GM18502 (cell line): ENCODE measurements around the gene SUGCT.
"Not testable (repeated sequence)": the region's sequence is repeated elsewhere in the genome, so short reads cannot be mapped to it uniquely, and the experiment has no call there.

ENCODE experiments used
- ATAC-seq: cut with Tn5 transposase; IDR thresholded peaks from one replicate; pipeline ENCODE4 v1.9.1; 2021; ENCODE audit warnings: mild to moderate bottlenecking; ENCODE audit not compliant: unreplicated experiment, poor library complexity

SUGCT gene

DNA sequence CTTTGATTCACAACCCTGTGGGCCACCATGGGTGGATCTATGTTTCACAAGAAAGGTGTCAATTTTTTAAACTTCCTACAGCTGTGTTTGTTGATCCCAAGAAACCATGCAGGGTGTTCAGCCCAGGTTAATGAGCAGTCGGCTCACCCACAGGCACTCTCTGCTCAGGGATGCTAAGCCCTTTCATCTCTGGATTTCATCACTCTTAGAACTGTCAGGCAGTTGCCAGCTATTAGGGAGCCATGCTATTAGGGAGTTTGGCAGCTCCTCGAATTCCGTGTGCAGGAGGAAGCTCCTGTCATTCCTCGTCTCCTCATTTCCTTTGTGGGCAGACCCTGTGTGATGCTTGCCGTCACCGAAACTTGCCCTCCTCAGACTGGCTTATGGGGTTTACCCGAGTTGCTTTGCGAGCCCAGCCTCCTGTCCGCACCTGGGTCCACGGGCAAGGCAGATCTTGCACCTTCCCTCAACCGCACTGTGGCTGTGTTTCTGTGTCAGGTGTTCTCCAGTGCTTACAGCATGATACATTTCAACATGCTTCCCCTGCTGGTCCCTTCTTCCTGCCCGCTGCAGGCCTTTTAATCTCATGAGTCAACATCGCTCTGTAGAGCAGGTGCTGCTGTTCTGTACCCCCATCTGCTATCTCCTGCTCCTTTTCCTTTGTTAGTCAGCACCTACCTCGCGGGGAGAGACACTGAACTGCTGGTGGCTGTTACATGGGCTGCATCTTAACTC, 509.8 kb downstream of the SUGCT start:
- ATAC-seq = no peak

DNA sequence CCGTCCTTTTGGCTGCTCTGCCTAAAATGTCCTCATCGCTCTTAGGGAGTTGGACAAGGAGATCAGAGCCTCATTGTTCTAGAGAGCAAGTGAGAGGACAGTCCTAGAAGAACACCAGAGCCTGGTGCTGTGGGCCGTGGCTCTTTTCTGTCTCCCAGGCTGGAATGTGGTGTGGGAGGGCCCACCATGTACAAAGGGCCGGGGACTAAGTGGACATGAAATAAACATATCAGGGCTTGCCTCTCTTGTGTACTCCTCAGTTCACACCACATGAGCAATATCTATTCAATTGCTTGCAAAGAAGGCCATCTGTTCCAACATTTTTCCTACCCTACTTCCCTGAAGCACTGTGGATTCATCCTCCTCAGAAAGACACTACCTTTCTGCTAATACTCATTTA, 510.4 kb downstream of the SUGCT start:
- no peak for ATAC-seq

DNA sequence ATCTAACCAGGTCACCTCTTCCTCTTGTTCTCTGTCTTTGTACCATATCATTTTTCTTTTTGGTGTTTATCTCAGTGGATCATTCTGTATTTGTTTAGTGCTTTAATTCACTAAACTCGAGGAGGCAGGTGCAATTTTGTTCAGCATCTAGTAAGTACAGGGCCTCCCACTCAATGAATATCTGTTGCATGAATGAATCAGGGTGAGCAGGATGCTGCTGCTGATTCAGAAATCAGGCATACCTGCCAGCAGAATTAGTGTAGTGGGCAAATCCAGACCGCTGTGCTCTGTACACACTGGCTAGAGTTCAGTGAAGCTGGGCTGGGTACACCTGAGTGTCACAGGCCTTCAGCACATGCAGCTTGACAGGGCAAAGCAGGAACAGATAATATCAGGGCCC, 511.9 kb downstream of the SUGCT start:
- no peak for ATAC-seq

DNA sequence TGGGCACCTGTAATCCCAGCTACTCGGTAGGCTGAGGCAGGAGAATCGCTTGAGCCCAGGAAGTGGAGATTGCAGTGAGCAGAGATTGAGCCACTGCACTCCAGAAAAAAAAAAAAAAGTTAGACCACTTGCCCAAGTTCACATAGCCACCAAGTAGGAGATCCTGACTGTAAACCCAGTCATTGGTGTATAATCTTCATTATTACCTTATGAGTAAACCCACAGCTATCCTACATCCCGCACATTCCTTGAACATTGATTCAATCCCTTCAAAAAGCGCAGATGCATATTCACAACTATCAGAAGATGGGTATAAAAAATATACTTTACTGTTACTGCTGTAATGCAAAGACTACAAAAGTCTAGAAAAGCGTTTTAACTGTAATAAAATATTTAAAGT, 512.9 kb downstream of the SUGCT start:
- ATAC-seq = no peak

DNA sequence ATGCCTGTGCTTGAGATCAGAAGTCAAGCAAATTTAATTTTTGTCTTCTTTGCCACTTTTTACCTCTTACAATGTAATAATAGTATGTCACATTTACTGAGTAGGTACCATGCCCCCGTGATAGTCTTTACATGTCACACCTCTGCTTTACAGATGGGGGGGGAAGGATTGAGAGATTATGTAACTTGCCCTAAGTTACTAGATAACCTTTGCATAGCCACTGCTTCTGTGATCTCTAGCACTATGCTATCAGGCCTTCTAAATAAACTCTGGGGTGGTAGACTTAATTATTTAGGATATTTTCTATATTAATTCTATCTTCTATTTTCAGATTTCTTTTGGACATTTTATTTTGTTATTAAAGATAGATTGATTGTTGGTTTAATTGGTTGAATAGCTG, 514.4 kb downstream of the SUGCT start:
- ATAC-seq = no peak

DNA sequence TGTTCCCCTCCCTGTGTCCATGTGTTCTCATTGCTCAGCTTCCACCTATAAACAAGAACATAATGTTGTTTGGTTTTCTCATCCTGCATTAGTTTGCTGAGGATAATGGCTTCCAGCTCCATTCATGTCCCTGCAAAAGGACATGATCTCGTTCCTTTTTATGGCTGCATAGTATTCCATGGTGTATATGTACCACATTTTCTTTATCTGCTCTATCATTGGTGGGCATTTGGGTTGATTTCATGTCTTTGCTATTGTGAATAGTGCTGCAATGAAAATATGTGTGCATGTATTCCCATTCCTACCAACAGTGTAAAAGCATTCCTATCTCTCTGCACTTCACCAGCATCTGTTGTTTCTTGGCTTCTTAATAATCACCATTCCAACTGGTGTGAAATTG, 516.1 kb downstream of the SUGCT start:
- not testable (repeated sequence) for ATAC-seq

DNA sequence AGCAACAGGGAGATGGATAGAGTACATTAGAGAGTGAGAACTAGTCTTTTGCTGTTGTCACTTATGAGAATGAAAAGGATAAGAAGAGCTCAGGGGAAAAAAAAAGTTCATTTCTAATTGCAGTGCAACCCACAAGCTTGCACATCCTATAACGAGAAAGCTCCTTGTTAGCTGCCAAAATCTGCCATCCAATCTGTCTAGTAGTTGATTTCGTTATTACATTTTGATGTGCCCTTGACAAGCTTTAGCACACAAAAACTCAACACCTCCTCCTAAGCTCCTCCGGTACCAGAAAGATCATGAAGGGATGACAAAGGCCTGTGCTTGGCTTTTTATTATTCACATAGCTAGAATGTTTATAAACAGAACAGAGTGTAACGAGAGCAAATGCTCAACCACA, 519.4 kb downstream of the SUGCT start:
- ATAC-seq = no peak

DNA sequence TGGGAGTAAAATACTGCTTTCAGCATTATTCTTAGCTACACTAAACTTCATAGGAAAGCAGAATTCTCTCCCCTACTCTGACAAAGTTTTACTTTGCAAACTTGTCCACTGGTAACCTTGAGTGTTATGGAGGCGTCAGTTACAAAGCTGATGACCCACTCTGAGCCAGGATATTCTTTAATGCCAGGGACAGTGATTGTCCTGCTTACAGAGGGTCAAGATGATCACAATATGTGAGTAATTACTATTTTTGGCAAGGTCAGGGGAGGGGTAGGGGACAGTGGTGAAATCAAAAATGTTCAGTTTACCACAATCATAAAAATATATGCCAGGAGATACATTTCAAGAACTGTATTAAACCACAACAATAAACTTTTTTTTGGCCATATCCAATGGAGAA, 520.6 kb downstream of the SUGCT start:
- ATAC-seq = no peak

DNA sequence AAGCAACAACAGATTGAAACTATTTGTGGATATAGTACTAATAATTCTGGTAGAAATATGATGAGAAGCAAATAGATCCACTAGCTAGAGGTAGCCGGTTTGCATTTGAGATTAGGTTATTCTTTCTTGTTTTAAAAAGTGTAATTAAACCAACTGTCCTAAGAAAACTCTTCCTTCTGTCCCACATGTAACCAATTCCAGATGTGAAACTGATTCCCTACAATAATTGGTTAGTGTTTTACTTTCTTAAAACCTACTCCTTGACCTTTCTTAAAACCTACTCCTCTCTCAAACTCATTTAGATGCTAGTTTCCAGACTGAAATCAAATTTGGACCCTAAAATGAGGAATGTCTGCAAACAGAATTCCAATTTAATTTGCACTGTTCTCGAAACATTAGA, 521.5 kb downstream of the SUGCT start:
- no peak for ATAC-seq

DNA sequence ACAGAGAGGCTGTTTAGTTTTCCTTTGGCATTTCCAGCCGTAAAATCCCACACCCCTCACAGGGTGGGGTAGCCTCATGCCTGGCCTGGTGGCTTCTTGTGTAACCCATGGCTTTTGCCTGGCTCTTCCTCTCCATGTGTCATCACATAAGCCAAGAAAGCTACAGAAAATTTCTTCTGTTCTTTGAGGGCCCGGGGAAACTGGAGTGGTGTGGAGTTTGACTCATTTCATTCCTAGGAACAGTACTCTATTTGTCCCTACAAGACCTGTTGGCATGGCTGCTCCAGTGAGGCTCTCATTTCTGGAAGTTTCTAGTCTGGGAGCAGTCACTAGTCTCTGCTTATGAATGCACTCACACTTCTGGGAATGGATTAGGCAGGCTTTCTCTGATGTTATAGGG, 523.9 kb downstream of the SUGCT start:
- no peak for ATAC-seq

DNA sequence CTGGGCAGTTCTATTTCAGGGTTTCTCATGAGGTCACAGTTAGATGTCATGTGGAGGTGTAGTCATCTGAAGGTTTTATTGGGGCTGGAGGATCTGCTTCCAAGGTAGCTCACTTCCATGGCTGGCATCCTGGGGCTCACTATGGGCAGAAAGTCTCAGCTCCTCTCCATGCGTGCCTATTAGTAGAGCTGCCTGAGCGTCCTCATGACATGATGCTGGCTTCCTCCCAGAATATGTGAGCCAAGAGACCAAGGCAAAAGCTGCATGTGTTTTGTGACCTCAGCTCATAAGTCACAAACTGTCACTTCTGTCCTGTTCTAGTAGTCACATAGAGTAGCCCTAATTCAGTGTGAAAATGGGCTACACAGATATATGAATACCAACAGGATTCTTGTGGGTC, 524.4 kb downstream of the SUGCT start:
- ATAC-seq = no peak

DNA sequence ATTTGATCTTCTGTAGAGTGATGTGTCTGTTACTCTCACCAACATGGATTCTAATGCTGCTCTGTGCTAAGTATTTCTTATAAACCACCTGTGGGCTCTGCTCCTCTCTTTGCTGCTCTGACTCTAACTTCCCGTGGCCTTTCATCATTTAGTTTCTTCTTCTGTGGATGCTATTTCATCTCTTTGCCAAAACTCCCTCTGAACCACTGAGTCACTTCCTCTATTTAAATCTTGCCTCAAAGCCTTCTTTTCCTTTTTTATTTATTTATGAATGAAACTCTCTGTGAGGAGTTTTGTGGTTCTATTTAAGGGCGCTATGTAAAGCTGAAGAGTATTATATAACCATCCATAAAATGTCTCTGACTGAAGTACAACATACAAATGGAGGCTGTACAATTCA, 538.5 kb downstream of the SUGCT start:
- ATAC-seq = no peak

DNA sequence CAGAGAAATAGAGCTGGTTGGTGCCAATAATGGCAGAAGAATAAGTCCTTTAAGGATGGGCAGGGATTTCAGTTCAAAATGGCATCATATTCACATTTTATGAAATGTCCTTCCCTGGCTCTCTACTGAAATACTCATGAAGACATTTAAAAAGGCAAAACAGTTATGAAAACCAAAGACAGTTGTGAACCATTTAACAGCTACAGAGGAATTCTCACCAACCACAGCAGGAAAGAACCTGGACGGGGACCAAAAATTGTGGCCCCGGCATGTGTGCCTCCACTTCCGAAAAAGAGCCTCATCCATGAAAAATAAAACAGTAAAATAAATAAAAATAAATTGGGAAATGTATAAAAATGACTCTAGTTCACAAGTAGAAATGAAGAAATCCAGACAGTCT, 539.5 kb downstream of the SUGCT start:
- no peak for ATAC-seq

DNA sequence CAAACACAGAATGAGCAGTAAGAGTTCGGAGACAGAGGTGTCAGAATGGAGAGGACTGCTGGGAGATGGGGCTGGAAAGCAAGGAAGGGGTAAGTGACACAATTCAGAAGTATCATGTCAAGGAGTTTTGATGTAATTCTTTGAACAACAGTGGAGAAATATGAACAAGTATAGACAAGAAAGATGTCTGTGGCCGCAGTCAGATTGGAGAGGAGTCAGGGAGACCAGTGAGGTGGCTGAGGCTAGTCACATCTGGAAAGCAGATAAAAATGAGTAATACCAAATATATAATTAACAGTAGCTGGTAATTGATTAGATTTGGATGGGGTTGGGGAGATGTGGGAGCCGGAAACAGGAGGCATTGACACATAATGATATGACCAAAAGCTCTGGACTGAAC, 540.9 kb downstream of the SUGCT start:
- ATAC-seq = no peak

DNA sequence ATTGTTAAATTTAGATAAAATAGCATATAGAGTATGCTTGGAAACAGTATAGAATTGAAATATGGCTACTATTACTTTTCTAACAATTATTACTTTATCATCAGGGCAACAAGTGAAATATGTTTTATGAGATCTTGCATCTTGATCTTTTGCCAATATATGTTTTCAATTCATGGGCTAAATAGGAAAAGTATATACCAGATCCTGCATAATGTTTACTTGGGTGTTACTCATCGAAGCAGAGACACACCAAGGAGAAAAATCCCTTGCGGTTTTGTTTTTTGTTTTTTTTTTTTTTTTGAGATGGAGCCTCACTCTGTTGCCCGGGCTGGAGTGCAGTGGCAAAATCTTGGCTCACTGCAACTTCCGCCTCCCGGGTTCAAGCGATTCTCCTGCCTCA, 541.4 kb downstream of the SUGCT start:
- ATAC-seq = no peak

DNA sequence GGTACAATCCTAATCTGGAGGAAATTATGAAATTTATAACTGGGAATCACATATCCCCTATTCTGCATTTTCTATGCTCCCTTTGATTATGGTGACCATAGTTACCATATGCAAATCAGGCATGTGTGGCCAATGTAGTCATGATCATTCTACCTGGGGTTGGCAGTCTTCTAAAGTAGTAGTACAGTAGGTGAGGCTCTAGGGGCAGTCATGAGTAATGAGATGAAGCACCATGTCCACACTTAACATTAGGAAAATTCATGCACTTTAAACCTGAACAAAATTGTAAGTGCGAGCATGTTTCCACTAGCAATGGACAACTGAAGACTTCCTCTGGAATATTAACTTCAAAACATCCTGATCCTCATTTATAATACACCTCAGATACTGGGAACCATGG, 545.9 kb downstream of the SUGCT start:
- peak; percentile 96 for ATAC-seq

DNA sequence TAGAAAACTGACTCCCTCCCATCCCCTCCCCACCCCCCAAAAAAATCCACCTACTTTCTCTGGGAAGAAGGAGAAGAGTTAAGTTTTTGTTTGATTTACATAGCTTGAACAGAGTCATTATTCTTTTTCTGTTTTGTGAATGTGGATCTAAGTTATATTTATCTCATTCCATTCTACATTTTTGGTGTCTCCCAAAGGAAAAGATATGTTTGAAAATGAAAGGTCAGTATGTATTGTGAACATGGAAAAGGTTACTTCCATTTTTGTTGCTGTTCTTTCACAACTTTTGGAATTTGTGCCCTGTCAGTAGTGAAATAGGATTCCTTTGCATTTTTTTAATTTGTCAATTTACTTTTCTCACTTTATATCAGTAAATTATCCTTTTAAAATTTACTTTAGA, 547.9 kb downstream of the SUGCT start:
- ATAC-seq = no peak

DNA sequence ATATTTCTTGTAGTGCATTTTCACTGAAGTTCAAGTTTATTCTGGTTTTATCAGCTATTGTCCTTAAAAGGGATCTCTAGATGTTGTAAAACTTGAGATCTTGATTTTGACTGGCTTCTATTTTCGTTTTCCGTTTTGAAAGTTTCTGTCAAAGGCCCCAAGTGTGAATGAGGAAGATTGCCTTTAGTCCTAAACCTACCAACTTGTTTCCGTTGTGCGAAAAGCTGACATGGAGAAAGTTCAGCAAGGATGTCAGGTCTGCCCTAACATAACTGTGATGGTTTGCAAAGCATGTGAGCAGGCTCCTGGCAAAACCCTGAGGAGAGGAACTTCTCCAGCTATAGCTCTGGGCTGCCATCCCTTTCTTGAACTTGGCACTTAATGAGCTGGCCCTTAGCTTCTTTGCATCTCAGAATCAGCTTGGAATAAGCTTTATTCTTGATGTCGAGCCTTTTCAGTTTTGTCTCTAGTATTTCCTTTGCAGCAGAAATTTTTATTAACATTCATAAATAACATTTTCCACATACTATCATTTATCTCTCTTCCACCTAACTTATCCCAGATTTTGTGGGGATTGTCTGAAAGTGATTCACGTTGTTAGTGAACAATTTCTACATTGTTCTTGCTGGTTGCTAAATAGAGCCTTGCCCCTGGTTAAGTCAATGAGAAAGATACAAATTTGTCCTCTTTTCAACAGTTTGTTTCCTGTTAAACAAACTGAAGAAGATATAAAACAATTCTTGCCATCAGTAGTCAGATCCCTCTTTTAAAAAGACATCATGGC, 559.4 kb downstream of the SUGCT start:
- ATAC-seq = no peak

DNA sequence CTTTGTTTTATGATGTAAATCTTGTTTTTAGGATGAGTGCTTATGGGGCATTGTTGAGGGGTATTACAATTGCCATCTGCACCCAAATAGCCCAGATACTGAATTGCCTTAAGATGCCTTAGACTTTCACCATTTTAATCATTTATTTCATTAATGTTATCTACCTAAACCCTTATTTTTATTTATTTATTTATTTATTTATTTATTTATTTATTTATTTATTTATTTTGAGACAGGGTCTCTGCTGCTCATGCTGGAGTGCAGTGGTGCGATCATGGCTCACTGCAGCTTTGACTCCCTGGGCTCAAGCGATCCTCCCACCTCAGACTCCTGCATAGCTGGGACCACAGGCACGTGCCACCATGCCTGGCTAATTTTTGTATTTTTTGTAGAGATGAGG, 560.2 kb downstream of the SUGCT start:
- no peak for ATAC-seq

DNA sequence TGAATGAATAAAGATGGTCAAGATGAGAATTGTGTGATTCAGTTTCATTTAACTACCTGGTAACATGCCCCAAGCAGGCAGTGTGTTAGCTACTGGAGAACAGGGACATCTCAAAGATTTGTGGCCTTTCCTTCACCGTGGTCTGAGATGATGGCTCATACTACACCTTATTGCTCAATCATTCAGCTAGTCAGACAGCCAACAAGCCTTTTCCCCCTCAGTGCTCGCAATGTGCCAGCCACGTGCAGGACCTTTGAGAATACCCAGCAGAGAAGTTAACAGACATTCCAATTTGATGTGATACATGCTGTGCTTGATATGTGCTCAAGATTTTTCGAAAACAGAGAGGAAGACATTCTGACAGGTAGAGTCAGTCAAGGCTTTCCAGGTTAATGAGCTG, 562.8 kb downstream of the SUGCT start:
- no peak for ATAC-seq

DNA sequence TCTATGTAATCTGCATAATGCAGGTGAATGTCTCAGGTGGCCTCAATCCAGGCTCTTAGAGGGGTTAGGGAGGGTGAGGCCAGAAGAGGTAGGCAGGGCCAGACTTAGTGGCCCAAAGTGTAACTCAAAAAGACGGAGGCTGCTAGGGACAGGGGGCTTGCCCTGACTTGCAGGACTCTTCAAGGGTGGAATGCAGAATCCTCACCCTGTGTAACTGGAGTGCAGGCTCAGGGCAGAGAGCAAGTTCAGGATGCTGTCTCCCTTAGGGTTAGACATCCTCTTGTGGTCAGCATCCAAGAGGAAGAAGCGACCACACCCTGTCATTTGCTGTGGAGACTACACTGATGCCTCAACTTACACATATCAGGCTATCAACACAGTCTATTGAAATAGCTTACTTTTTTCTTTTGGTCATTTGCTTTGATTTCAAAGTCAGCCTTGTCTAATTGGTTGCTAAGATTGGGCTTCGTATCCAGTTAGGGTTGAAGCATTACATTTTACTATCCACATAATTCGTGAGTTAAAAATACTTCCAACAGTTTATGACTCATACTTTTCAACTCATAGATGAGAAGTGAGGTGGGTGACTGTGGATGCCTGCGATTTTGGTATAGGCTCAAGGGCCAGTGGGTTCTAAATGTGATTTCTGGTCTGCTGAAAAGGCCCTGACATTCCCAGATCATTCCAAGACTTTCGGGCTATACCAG, 563.6 kb downstream of the SUGCT start:
- ATAC-seq = no peak

DNA sequence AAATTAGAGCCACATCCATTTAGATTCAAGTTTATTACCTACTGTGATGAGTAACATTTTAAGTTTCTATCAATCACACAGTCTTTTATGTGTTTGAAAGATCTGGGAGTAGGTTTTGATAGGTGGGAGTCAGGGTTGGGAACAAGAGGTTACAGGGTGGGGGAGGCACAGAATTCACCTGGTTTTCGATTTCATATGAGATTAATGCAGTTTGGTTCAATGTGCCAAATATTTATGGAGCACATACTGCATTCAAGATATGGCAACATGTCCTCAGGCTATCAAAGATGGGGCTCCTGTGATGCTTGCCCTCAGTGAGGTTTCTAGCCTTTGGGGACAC, 564.1 kb downstream of the SUGCT start:
- no peak for ATAC-seq
